Gastroesophageal sphincter (tissue), 4 donors: Measurements from ENCODE around the gene C1orf232. TPM values are rescaled to one million over a fixed set of nuclear protein-coding genes. Genes with fewer than 3 reads are reported as not detected.
A peak's percentile ranks its signal among the peaks of the same experiment; 100 is the strongest.

ENCODE experiments used
- ATAC-seq: fragments of 150-250 bp; one replicate; pipeline ENCODE4 v1.9.1; 2016; ENCODE audit warnings: mild to moderate bottlenecking, moderate library complexity
- H3K27ac ChIP-seq, 4 donors: fragments of 200-600 bp; sonication (generic) in 3 of 4; 1 replicate in 3 of 4; 2 replicates in 1 of 4; pipeline ENCODE4 v1.5.1; 2016 to 2019
- H3K27me3 ChIP-seq: fragments of 200-600 bp; sonication (generic); one replicate; pipeline ENCODE4 v1.5.1; 2019
- H3K36me3 ChIP-seq, 2 donors: fragments of 200-600 bp; sonication (generic); one replicate each; pipeline ENCODE4 v1.5.1; 2019; ENCODE audit warnings: control low read depth in 1 of 2
- H3K4me1 ChIP-seq, 3 donors: fragments of 200-600 bp; sonication (generic); 1 replicate in 2 of 3; 2 replicates in 1 of 3; pipeline ENCODE4 v1.5.1; 2016 to 2019; ENCODE audit warnings: control low read depth in 2 of 3
- H3K4me3 ChIP-seq, 2 donors: fragments of 200-600 bp; sonication (generic); one replicate each; pipeline ENCODE4 v1.5.1; 2019; ENCODE audit warnings: mild to moderate bottlenecking in 1 of 2, moderate library complexity in 1 of 2
- H3K9me3 ChIP-seq, 3 donors: fragments of 200-600 bp; sonication (generic); one replicate each; pipeline ENCODE4 v1.5.1; 2017 to 2019; ENCODE audit warnings: control low read depth in 2 of 3
- EP300 ChIP-seq: sonication (generic); formaldehyde crosslinking; IDR thresholded peaks from one replicate; pipeline ENCODE4 v1.6.1; 2017; ENCODE audit warnings: antibody characterized with exemption, mild to moderate bottlenecking
- POLR2A ChIP-seq, 2 donors: fragments of 450-650 bp; IDR thresholded peaks; one replicate each; pipeline ENCODE4 v1.6.1; 2017; ENCODE audit warnings: antibody characterized with exemption in 2 of 2, mild to moderate bottlenecking in 2 of 2, moderate library complexity in 1 of 2
- POLR2AphosphoS5 ChIP-seq: sonication (generic); formaldehyde crosslinking; IDR thresholded peaks from one replicate; pipeline ENCODE4 v1.6.1; 2017; ENCODE audit warnings: antibody characterized with exemption
- WGBS, 2 donors: methylation state at CpG; one replicate each; pipeline ENCODE4 v1.1.5; 2018; ENCODE audit warnings: low coverage in 1 of 2; 5-methylcytosine and 5-hydroxymethylcytosine counted together
- total RNA-seq, 4 donors: library from RNA; depleted of rRNA; stranded (reverse); fragments of >200 nt; gene quantifications; one replicate each; pipeline ENCODE4 v1.1.0, GENCODE V29; 2016
- TF ChIP-seq, protein P1 (sequence below), 4 experiments: fragments of 200-600 bp in 2 of 4; fragments of 450-650 bp in 2 of 4; sonication (generic) in 1 of 4; IDR thresholded peaks; one replicate each; pipeline ENCODE4 v1.5.1; 2017 to 2019; ENCODE audit warnings: antibody characterized with exemption in 4 of 4, mild to moderate bottlenecking in 2 of 4, moderate library complexity in 2 of 4

C1orf232 gene
- total RNA-seq, result not detected

DNA sequence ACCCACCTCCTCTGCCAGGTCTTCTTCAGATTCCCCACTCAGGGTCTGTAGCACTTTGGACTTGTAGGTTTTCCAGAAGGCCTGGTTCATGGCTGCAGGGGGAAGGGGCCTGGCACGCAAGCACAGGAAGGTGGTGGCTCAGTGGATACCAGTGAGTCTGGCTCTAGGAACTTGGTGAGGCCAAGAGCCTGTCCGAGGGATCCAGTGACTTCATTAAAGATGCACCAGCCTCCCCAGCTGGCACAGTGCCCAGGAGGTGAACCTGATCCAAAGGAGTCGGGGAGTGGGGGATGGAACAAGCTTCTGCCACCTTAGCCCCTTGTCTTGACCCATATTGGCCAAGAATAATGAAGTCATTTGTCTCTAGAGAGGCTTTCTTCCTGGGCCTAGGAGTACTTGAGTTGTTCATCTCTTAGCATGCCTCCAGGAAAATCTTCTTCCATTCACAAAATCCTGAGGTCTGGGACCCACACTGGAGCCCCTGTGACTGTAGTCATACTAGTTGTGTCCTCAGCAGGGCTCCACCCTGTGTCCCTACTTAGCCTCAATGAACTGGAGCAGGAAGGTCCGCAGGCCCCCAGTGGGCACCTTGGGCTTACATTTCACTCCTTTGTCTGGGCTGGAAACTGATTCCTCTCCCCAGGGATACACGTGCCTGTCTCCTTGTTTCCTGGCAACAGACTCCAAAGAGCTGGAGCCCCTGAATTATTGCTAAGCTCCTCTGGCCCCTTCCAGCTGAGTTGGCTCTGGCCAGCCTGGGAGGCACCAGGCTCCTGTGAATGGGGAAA, at the start of gene C1orf232:
TSS of gene C1orf232 (minus strand) at position 554 of the 788 bp plus-strand sequence. CDS start at position 90, 464 bp downstream.
- Histone ChIP-seq H3K4me1 (peaks cover 3 to 36% (median 13%) of the 10 kb centered on the region in 3 donors), H3K9me3 (no peaks in the 10 kb centered on the region), H3K27ac (peak within 1 kb of the TSS; percentile 31 to 86 (median 84)), H3K36me3 (peaks cover 0 to 11% of the 10 kb centered on the region in 2 donors), H3K27me3 (no peaks in the 10 kb centered on the region), H3K4me3 (peak within 1 kb of the TSS; percentile 72 to 91)
- ATAC-seq, result no peak
- WGBS, 2 donors, result 14 to 63% methylated on average over 1 to 3 of the region's 5 CpGs
- TF ChIP-seq POLR2AphosphoS5, result no peak
- TF ChIP-seq, protein P1, sequence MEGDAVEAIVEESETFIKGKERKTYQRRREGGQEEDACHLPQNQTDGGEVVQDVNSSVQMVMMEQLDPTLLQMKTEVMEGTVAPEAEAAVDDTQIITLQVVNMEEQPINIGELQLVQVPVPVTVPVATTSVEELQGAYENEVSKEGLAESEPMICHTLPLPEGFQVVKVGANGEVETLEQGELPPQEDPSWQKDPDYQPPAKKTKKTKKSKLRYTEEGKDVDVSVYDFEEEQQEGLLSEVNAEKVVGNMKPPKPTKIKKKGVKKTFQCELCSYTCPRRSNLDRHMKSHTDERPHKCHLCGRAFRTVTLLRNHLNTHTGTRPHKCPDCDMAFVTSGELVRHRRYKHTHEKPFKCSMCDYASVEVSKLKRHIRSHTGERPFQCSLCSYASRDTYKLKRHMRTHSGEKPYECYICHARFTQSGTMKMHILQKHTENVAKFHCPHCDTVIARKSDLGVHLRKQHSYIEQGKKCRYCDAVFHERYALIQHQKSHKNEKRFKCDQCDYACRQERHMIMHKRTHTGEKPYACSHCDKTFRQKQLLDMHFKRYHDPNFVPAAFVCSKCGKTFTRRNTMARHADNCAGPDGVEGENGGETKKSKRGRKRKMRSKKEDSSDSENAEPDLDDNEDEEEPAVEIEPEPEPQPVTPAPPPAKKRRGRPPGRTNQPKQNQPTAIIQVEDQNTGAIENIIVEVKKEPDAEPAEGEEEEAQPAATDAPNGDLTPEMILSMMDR (IDR thresholded peaks at IDR 0.05), result no peak
- TF ChIP-seq EP300, result no peak

DNA sequence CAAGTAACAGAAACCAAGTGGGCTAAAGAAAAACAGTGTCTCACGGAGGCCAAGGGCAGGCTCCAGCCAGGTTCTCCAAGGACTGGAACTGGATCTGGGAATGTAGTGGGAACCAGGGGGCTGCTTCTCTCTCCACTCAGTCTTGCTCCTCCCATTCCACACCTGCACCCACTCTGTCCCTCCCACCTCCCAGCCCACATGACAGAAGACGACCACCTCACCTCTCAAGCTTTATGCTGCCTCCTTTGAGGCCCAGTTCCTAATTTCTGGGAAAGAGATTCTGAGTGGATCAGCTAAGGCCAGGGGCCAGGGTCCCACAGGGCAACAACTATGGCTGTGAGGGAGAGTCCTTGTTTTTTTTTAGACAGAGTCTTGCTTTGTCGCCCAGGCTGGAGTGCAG, 46.5 kb upstream of the C1orf232 start:
- whole genome bisulfite sequencing, 2 donors, result 0% methylated on average over 1 of the region's 3 CpGs; no CpG with 5 or more reads in 1 of the 2 donors
- ATAC-seq, result no peak

DNA sequence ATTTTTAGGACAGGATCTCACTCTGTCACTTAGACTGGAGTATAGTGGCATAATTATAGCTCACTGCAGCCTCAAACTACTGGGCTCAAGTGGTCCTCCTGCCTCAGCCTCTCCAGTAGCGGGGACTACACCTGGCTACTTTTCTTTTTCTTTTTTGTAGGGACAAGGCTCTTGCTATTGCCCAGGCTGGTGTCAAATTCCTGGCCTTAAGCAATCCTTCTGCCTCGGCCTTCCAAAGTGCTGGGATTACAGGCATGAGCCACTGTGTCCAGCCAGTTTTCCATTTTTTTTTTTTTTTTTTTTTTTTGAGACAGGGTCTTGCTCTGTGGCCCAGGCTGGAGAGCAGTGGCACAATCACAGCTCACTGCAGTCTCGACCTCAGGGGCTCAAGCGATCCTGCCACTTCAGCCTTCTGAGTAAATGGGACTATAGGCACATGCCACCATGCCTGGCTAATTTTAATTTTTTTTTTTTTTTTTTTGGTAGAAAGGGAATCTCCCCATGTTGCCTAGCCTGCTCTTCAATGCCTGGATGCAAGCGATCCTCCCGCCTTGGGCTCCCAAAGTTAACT, 44.7 kb upstream of the C1orf232 start:
- H3K36me3 ChIP-seq, result no peaks in the 10 kb centered on the region
- no peak for ATAC-seq
- H3K9me3 ChIP-seq, result no peaks in the 10 kb centered on the region
- 52 to 75% methylated on average over 2 to 4 of the region's 6 CpGs for WGBS, 2 donors
- H3K4me3 ChIP-seq, result no peak overlapping the region
- no peak for TF ChIP-seq EP300
- TF ChIP-seq, protein P1 (IDR thresholded peaks at IDR 0.05), result no peak
- TF ChIP-seq POLR2A (IDR thresholded peaks at IDR 0.05), result no peak
- no peak for TF ChIP-seq POLR2AphosphoS5
- H3K27ac ChIP-seq, result no peak overlapping the region
- peaks cover 3% of the 10 kb centered on the region for H3K27me3 ChIP-seq
- H3K4me1 ChIP-seq, result no peaks in the 10 kb centered on the region

More for the DNA sequence above, 46.5 kb upstream of the C1orf232 start:
- TF ChIP-seq POLR2A (IDR thresholded peaks at IDR 0.05) (no peak), EP300 (no peak), POLR2AphosphoS5 (no peak)
- TF ChIP-seq, protein P1 (IDR thresholded peaks at IDR 0.05), result no peak
- Histone ChIP-seq H3K27ac (no peak overlapping the region), H3K9me3 (no peaks in the 10 kb centered on the region), H3K4me3 (no peak overlapping the region), H3K27me3 (peaks cover 17% of the 10 kb centered on the region), H3K4me1 (no peaks in the 10 kb centered on the region), H3K36me3 (no peaks in the 10 kb centered on the region)

DNA sequence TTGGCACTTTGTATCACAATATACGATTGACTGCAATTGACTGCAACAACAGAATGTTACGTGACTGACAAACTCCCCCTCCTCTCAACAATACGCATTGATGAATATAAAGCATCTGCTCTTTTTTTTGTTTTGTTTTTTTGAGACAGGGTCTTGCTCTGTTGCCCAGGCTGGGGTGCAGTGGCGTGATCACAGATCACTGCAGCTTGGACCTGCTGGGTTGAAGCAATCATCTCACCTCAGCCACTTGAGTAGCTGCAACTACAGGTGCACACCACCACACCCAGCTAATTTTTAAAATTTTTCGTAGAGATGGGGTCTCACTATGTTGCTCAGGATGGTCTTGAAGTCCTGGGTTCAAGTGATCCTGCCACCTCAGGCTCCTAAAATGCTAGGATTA, 44.0 kb upstream of the C1orf232 start:
- 69 to 94% methylated on average over 3 to 5 of the region's 5 CpGs for WGBS, 2 donors
- TF ChIP-seq, protein P1 (IDR thresholded peaks at IDR 0.05), result no peak
- no peak for TF ChIP-seq POLR2AphosphoS5
- no peak for TF ChIP-seq EP300
- no peak for TF ChIP-seq POLR2A (IDR thresholded peaks at IDR 0.05)
- no peak overlapping the region for H3K4me3 ChIP-seq
- H3K27ac ChIP-seq, result no peak overlapping the region
- H3K4me1 ChIP-seq, result no peaks in the 10 kb centered on the region
- no peaks in the 10 kb centered on the region for H3K36me3 ChIP-seq
- H3K27me3 ChIP-seq, result no peaks in the 10 kb centered on the region
- H3K9me3 ChIP-seq, result no peaks in the 10 kb centered on the region
- ATAC-seq, result no peak
